ENCODE measurements around the gene IL36RN. TPM values are rescaled to one million over a fixed set of nuclear protein-coding genes. Genes with fewer than 3 reads are reported as not detected.
"Not testable (repeated sequence)": the region's sequence is repeated elsewhere in the genome, so short reads cannot be mapped to it uniquely, and the experiment has no call there.

Gene IL36RN
- total RNA-seq, 1 donor from 2014 or later = 6.0 TPM

DNA sequence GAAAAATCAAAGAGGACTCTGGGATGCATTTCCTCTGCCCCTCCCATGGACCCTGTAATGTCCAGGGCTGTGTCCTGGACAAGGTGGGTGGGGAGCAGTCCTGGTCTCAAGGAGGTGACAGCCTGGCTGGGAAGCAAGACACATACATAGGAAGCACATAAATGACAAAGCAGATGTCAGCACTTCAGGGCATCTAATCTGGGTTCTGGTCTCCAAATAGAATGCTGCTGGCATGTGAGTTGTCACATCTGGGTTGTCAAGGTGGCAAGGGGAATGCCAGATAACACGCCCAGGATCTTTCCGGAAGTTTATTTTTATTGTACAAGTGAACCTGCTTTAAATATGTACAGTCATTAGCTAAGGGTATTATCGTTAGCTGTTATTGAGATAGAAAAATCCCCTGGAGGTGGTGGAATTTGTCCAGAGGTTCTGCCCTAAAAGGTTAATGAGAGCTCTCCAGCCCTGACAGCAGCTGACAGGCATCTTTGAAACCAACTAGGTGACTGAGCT lies 14.4 kb downstream of the IL36RN start:
- DNase-seq (ENCODE audit: low spot score) = no peak

GRCh38 chr2:113075030-113075429 lies 16.0 kb downstream of the IL36RN start:
- no peak for DNase-seq (ENCODE audit: low spot score)

DNA sequence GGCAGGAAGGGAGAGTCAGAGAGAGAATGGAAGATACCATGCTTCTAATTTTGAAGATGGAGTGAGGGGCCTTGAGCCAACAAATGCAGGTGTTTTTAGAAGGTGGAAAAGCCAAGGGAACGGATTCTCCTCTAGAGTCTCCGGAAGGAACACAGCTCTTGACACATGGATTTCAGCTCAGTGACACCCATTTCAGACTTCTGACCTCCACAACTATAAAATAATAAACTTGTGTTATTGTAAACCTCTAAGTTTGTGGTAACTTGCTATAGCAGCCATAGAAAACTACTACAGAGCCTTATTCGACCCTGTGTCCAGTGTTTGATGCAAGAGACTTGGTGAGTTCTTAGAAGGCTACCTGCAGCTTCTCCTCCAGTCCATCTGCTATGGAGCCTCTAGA lies 16.6 kb downstream of the IL36RN start:
- DNase-seq (ENCODE audit: low spot score) = no peak

GRCh38 chr2:113076954-113077669 lies 18.1 kb downstream of the IL36RN start:
- no peak for DNase-seq (ENCODE audit: low spot score)

DNA sequence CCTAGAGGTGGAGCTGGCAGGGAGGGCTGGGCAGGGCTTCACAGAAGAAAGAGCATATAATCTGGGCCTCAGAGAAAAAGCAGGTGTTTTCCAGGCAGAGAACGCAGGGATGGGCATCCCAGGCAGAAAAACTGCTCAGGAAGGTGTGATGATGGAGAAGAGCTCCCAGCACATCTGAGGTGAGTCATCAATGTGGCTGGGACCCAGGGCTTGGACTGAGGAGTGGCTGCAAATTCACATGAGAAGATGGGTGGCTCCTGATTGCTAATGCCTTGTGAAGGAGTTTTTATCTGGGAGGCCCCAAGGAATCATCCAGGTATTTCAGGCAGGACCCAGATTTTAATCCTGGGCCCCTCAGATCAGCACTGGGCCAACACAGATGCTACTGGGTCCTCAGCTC lies 18.9 kb downstream of the IL36RN start:
- no peak for DNase-seq (ENCODE audit: low spot score)

GRCh38 chr2:113078350-113078839 lies 19.4 kb downstream of the IL36RN start:
- no peak for DNase-seq (ENCODE audit: low spot score)

DNA sequence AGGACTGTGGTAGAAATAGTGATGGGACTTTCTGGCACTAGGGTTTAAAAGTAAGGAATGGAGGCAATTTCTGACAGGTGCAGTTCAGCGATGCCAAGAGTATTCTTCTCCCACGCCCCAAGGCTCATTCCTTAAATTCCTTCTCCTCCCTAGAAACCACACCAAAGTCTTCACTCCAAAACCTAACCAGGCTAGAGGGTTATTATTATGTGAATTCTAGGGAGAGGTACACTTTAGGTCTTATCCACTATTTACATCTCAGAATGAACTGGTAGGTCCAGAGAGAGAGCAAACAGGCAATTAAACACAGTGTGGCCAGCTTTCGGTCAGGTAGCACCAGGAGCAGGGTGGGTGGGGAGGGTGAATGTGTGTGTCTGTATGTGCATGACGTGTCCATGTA lies 20.1 kb downstream of the IL36RN start:
- no peak for DNase-seq (ENCODE audit: low spot score)

DNA sequence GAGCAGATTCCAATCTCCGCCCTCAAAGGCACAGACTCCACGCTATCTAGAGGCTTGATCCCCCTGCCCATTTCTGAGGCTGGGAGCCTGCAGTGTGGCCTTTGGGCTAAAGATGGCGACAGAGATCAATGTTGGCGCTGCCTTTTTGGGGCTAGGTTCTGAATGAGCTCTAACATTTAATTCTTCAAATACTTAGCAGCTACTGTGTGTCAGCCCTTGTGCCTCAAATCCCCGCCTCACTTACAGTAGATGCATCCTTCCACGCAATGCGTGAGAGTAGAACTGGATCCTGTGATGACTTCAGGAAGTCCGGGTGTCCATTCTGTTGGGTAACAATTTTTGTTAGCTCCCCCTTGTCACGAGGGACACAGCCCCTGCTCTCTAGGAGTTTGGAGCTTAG lies 21.1 kb downstream of the IL36RN start:
- peak; percentile 11 for DNase-seq (ENCODE audit: low spot score)

- no peak for DNase-seq (ENCODE audit: low spot score)
Measured at GRCh38 chr2:113081488-113082210, 22.7 kb downstream of the IL36RN start.

DNA sequence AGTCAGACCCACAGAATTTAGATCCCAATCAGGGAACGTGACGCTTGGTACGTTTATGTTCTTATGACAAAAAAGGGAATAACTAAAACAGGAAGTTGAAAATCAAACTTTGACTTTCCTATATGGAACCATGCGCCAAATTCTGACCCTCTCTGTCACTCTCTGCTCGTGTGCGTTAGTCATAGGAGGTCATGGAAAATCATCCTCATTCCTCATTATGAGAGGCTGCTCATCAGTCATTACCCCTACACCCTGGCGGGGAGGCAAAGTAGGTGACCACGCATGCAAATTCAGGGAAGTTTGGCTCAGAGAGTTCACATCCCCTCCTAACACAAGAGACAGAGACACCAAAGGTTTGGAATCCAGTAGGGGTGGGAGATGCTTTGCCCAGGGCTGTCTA lies 24.3 kb downstream of the IL36RN start:
- DNase-seq (ENCODE audit: low spot score) = no peak

GRCh38 chr2:113084249-113085000 lies 25.4 kb downstream of the IL36RN start:
- DNase-seq (ENCODE audit: low spot score) = no peak

- DNase-seq (ENCODE audit: low spot score) = no peak
Measured at GRCh38 chr2:113085542-113085941, 26.5 kb downstream of the IL36RN start.

DNA sequence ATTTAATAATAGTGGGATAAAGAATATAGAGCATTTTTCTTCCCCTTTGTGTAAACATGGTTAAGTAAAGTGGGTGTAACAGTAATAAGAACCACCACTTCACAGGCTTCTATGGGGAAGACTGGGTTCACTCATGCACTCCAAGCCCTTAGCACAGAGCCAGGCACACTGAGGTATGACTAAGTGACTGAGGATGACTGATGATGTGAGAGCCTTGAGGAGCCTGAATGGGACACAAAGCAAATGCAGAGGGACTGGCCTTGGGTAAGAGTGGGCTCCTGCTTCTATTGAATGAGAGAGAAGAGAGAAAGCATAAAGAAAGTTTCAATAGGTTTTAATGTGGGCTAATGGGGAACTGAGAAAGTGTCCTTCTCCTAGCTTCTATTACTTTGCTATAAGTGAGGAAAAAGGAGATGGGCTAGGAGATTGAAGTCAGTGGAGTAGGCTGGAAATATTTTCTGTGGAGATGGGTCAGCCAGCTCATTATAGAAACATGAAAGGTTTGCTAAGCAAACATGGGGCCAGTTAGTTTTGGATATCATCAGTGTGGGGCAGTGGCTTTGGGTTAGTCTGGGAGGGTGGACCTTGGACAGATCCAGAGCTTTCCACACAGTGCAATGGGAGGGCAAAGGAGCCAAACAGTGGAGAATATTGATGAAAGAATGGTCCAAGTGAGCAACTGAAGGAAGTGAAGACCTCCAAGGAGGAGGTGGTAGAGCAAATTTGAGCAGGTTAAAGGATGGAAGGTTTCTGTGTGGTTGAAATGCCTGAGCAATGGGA lies 29.4 kb downstream of the IL36RN start:
- no peak for DNase-seq (ENCODE audit: low spot score)

- DNase-seq (ENCODE audit: low spot score) = no peak
Measured at GRCh38 chr2:113089916-113090315, 30.9 kb downstream of the IL36RN start.

- DNase-seq (ENCODE audit: low spot score) = no peak
Measured at GRCh38 chr2:113091231-113091896, 32.4 kb downstream of the IL36RN start.

DNA sequence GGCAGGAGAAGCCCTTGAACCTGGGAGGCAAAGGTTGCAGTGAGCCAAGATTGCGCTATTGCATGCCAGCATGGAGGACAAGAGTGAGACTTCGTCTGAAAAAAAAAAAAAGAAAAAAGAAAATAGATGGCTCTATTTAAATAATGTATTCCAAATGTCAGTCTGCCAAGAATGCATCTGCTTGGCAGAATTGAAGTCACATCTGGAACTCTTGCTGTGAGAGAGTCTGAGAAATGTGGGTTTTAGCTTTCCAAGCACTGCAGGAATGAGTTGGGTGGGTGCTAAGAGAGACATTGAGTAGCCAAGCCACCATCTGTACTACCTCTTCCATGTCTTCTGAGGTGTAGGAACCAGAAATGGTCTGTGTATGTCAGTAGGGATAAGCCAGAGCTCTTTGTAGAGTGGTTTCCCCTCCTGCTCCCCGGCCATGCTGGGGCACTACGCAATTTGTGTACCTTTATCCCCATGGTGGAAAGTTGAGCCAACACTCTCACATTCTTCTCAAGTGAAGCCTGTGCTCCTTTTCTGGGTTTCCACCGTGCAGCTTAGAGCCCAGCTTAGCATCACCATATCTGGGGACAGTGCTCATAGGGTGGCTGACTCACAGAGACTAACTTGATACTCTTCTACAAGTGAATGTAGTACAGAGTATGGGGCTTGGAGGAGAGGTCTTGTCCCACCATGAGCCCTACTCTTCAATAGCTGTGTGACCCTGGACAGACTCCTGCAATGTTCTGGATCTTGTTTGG lies 34.0 kb downstream of the IL36RN start:
- no peak for DNase-seq (ENCODE audit: low spot score)

- DNase-seq (ENCODE audit: low spot score) = no peak
Measured at GRCh38 chr2:113093613-113093977, 34.6 kb downstream of the IL36RN start.

DNA sequence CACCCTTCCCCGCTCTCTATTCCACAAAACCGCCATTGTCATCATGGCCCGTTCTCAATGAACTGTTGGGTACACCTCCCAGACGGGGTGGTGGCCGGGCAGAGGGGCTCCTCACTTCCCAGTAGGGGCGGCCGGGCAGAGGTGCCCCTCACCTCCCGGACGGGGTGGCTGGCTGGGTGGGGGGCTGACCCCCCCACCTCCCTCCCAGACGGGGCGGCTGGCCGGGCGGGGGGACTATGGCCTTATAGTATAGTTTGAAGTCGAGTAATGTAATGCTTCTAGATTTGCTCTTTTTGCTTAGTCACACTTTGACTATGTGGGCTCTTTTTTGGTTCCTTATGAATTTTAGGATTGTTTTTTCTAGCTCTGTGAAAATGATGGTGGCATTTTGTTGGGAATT lies 37.3 kb downstream of the IL36RN start:
- not testable (repeated sequence) for DNase-seq (ENCODE audit: low spot score)

DNA sequence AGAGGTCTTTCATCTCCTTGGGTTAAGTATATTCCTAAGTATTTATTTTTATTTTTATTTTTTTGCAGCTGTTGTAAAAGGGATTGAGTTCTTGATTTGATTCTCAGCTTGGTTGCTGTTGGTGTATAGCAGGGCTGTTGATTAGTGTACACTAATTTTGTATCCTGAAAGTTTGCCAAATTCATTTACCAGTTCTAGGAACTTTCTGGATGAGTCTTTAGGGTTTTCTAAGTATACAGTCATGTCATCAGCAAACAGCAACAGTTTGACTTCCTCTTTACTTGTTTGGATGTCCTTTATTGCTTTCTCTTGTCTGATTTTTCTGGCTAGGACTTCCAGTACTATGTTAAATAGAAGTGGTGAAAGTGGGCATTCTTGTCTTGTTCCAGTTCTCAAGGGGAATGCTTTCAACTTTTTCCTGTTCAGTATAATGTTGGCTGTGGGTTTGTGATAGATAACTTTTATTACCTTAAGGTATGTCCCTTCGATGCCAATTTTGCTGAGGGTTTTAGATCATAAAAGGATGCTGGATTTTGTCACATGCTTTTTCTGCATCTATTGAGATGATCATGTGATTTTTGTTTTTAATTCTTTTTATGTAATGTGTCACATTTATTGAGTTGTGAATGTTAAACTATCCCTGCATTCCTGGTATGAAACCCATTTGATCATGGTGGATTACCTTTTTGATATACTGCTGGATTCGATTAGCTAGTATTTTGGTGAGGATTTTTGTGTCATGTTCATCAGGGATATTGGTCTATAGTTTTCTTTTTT lies 38.0 kb downstream of the IL36RN start:
- not testable (repeated sequence) for DNase-seq (ENCODE audit: low spot score)

Measured in umbilical cord (tissue), 2 donors.